Retinal pigment epithelial cell (primary cell): ENCODE measurements around the gene DOCK8.

ENCODE experiments used
- DNase-seq: peaks from one replicate; pipeline ENCODE4 v3.0.0-alpha.2; 2010; ENCODE audit warnings: low read depth
- H3K4me3 ChIP-seq: 2 replicates; pipeline ENCODE4 v1.5.1; 2011; ENCODE audit warnings: mild to moderate bottlenecking, low read length, control low read depth, moderate library complexity
- TF ChIP-seq, protein P1 (sequence below): conservative IDR thresholded peaks from 2 replicates; pipeline ENCODE4 v1.5.1; 2011; ENCODE audit warnings: low read depth, low read length, control low read depth, inconsistent platforms

The DOCK8 gene

DNA sequence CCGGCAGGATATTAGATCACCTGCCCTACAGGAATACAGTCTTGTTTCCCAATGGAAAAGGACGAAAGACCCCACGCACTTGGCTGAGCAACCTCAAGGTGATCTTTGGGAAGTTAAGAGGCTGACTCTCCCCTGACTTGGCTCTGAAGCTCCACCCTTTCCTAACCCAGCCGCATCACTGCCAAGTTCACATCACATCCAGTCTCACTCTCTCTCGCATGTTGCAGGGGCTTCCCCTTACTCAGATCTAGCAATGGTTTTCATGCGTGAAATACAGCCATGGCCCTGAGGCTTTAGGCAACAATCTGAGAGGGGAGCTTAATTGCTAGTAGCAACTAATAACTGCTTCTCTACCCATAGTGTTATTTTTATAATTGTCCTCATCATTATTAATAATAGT is 211.6 kb downstream of the DOCK8 start:
- H3K4me3 ChIP-seq: no peak overlapping the region
- TF ChIP-seq, protein P1, sequence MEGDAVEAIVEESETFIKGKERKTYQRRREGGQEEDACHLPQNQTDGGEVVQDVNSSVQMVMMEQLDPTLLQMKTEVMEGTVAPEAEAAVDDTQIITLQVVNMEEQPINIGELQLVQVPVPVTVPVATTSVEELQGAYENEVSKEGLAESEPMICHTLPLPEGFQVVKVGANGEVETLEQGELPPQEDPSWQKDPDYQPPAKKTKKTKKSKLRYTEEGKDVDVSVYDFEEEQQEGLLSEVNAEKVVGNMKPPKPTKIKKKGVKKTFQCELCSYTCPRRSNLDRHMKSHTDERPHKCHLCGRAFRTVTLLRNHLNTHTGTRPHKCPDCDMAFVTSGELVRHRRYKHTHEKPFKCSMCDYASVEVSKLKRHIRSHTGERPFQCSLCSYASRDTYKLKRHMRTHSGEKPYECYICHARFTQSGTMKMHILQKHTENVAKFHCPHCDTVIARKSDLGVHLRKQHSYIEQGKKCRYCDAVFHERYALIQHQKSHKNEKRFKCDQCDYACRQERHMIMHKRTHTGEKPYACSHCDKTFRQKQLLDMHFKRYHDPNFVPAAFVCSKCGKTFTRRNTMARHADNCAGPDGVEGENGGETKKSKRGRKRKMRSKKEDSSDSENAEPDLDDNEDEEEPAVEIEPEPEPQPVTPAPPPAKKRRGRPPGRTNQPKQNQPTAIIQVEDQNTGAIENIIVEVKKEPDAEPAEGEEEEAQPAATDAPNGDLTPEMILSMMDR: no peak
- DNase-seq: no peak

DNA sequence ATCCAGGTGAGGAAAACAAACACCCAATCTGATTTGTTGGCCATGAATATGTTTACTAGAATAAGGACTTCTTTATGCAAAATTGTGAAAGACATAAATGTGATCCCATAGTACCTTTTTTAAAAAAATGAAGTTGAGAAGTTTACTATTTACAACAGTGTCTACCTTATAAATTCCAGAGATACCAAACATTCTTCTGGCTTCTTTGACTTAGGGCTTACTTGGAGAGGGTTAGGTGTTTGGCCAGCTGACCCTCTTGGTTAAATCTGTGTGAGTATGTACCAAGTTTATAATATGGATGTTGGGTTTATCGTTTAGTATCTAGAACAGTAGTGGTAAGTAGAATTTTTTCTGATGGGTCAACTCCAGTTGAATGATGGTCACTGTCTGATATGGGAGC is 212.3 kb downstream of the DOCK8 start:
- no peak overlapping the region for H3K4me3 ChIP-seq
- TF ChIP-seq, protein P1: no peak
- DNase-seq: no peak

DNA sequence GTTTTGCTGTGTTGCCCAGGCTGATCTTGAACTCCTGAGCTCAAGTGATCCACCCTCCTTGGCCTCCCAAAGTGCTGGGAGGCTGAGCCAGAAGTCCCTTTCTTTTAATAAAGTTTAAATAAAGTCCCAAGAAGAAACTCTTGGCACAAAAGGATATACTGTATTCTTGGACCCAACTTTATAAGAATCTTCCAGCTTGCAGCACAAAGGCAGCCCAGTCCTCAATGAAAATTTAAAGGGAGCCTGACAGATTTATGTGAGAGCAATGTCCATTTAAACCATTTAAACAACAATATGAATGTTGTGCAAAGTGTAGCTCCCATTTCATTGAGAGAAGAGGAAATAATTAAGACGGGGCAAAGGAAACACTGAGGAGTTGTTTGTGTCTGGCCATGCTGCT is 217.0 kb downstream of the DOCK8 start:
- TF ChIP-seq, protein P1: no peak
- no peak for DNase-seq

DNA sequence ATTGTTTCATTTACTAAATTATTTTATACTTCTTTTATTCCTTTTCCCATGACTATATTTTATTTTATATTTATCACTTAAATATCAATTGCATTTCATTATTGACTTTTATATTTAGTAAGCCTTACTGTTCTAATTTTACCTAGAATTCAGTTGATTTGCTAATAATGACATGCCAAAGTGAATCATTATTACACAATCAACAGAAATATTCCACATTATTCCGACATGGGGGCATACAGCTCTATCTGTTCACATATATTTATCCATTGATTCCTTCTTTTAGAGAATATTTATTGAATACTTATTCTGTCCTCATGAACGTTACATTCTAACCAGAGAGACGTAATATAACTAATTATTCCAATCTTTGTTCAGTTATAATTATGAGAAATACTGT is 221.8 kb downstream of the DOCK8 start:
- DNase-seq: no peak
- no peak overlapping the region for H3K4me3 ChIP-seq
- TF ChIP-seq, protein P1: no peak

More for the DNA sequence above, 217.0 kb downstream of the DOCK8 start:
- H3K4me3 ChIP-seq: no peak overlapping the region

DNA sequence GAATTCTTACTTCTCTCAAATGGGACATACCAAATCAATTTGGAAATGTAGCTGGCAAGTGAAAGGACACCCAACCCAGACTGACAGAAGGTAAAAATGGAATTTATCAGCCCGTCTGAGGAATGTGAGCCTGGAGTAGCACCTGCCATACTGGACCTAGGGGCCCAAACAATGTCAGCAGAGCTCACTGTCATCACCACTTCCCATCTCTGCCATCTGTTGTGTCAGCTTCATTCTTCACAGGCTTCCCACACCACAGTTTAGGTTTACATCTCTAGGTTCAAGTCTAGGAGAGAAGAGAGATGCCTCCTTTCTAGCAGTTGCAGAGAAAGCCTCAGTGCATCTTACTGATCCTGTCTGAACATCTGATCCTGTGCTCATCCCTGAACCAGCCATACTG is 222.4 kb downstream of the DOCK8 start:
- DNase-seq: no peak
- TF ChIP-seq, protein P1: no peak
- no peak overlapping the region for H3K4me3 ChIP-seq

DNA sequence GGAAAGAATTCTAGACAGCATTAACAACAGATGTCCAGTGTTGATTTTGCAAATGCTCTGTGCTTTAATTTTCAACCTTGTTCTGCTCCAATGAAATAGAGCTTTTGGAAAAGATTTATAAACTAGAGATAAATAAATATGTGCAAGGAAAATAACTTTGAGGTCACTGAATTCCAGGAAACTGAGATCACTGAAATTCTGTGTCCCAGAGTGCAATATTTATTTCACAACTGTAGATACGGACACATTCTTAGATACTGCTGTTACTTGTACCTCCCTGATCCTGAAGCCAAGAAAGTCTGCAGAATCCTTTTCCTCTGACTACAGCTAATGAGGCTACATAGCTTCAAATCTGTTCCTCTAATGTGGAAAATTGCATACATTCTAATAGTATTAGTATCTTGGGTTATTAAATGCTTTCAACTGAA is 222.9 kb downstream of the DOCK8 start:
- peak; percentile 78 for DNase-seq
- TF ChIP-seq, protein P1: no peak
- H3K4me3 ChIP-seq: no peak overlapping the region

DNA sequence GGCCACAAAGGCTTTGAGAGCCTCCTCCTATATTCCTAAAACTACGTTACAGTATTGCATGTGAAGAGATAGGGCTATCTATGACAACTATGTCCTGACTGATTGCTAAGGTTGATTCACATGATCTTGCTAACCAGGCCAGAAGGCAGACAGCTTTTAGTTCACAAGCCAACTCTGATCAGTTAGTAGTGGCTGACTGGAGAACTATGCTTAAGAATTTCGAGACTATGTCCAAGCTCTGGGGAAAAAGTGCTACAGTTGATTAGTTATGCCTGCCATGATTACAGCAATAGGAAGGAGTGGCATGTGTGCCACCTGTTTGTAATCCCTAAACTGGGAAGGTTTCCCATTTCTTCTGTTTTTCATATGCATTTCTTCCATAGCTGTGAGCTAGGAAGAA is 223.4 kb downstream of the DOCK8 start:
- TF ChIP-seq, protein P1: no peak
- DNase-seq: peak; percentile 74
- H3K4me3 ChIP-seq: no peak overlapping the region
